Measurements from ENCODE around the gene BMP10.

Gene BMP10

GRCh38 chr2:68878753-68879152 is 7.6 kb upstream of the BMP10 start:
- H3K4me3 ChIP-seq (ENCODE audit: low read depth, low read length): no peak overlapping the region
- TF ChIP-seq, protein P1, sequence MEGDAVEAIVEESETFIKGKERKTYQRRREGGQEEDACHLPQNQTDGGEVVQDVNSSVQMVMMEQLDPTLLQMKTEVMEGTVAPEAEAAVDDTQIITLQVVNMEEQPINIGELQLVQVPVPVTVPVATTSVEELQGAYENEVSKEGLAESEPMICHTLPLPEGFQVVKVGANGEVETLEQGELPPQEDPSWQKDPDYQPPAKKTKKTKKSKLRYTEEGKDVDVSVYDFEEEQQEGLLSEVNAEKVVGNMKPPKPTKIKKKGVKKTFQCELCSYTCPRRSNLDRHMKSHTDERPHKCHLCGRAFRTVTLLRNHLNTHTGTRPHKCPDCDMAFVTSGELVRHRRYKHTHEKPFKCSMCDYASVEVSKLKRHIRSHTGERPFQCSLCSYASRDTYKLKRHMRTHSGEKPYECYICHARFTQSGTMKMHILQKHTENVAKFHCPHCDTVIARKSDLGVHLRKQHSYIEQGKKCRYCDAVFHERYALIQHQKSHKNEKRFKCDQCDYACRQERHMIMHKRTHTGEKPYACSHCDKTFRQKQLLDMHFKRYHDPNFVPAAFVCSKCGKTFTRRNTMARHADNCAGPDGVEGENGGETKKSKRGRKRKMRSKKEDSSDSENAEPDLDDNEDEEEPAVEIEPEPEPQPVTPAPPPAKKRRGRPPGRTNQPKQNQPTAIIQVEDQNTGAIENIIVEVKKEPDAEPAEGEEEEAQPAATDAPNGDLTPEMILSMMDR (IDR thresholded peaks at IDR 0.05; ENCODE audit: low read depth, low read length): no peak

- H3K4me3 ChIP-seq (ENCODE audit: low read depth, low read length): no peak overlapping the region
- TF ChIP-seq, protein P1 (IDR thresholded peaks at IDR 0.05; ENCODE audit: low read depth, low read length): no peak
These were observed 7.0 kb upstream of the BMP10 start for GRCh38 chr2:68878071-68878711.

GRCh38 chr2:68877079-68877772 is 6.0 kb upstream of the BMP10 start:
- H3K4me3 ChIP-seq (ENCODE audit: low read depth, low read length): no peak overlapping the region
- TF ChIP-seq, protein P1 (IDR thresholded peaks at IDR 0.05; ENCODE audit: low read depth, low read length): no peak

- TF ChIP-seq, protein P1 (IDR thresholded peaks at IDR 0.05; ENCODE audit: low read depth, low read length): no peak
These were observed 982 bp downstream of the BMP10 start for GRCh38 chr2:68870215-68870614.

DNA sequence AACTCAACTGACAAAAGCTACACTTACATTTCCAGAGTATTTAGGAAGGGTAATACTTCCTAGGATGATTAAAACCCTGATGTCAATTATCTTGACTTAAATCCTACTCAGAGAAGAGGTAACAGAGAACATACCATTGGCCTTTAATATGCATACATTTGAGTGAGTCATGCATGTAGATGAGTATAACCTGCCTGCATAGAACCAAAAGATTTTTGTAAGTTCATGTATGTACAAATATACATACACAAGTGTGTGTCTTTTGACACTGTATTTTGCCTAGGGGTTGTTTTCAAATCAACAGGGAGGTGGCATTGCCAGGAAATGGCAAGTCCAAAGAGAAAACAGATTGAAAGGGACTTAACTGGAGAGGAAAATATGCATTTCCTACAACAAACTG is 6.1 kb downstream of the BMP10 start:
- no peak overlapping the region for H3K4me3 ChIP-seq (ENCODE audit: low read depth, low read length)
- TF ChIP-seq, protein P1 (IDR thresholded peaks at IDR 0.05; ENCODE audit: low read depth, low read length): no peak

More at GRCh38 chr2:68870215-68870614, 982 bp downstream of the BMP10 start:
- no peak overlapping the region for H3K4me3 ChIP-seq (ENCODE audit: low read depth, low read length)

- TF ChIP-seq, protein P1 (IDR thresholded peaks at IDR 0.05; ENCODE audit: low read depth, low read length): no peak
- H3K4me3 ChIP-seq (ENCODE audit: low read depth, low read length): no peak overlapping the region
These were observed 7.2 kb downstream of the BMP10 start for GRCh38 chr2:68863996-68864395.

DNA sequence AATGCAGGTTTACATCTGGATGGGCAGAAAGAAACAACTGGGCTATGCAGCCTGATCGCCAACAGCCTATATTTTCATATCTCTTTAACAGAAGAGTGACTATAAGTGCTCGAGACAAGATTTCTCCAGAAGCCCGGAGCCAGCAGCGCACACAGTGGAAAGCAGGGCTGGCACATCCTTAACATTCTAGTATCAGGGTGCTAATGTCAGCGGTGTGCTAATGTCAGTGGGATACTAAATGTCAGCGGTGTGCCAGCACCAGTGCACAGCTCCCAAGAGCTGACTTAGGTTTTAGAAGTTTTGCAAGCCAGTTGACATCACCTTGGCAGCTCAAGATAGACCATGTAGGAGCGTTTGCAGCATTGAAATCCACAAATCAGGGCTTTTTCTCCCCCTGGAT is 8.3 kb downstream of the BMP10 start:
- TF ChIP-seq, protein P1 (IDR thresholded peaks at IDR 0.05; ENCODE audit: low read depth, low read length): no peak
- no peak overlapping the region for H3K4me3 ChIP-seq (ENCODE audit: low read depth, low read length)
